Mesenchymal stem cell (in vitro differentiated cells and primary cell): ENCODE results near the gene DTD2.

ENCODE experiments used
- DNase-seq: peaks from one replicate; pipeline ENCODE4 v3.0.0-alpha.2; 2013
- H2AFZ ChIP-seq: one replicate; pipeline ENCODE4 v1.6.1; 2013; ENCODE audit warnings: low read depth, mild to moderate bottlenecking, control low read depth, inconsistent platforms, low read length, moderate library complexity
- H2AK5ac ChIP-seq: 2 replicates; pipeline ENCODE4 v1.6.1; 2013; ENCODE audit warnings: low read length, moderate library complexity, mild to moderate bottlenecking, inconsistent platforms; ENCODE audit not compliant: severe bottlenecking
- H2BK120ac ChIP-seq: one replicate; pipeline ENCODE4 v1.6.1; 2013; ENCODE audit warnings: low read depth, mild to moderate bottlenecking, inconsistent platforms, low read length, moderate library complexity
- H2BK12ac ChIP-seq, 2 experiments: one replicate each; pipeline ENCODE4 v1.6.1; 2013; ENCODE audit warnings: inconsistent platforms in 2 of 2, low read length in 2 of 2, mild to moderate bottlenecking in 2 of 2, moderate library complexity in 2 of 2, control low read depth in 1 of 2
- H2BK15ac ChIP-seq: one replicate; pipeline ENCODE4 v1.6.1; 2013; ENCODE audit warnings: mild to moderate bottlenecking, low read depth, inconsistent platforms; ENCODE audit not compliant: poor library complexity, severe bottlenecking
- H2BK5ac ChIP-seq: 2 replicates; pipeline ENCODE4 v1.6.1; 2013; ENCODE audit warnings: low read depth, mild to moderate bottlenecking, low read length, control low read depth, inconsistent platforms; ENCODE audit not compliant: poor library complexity, severe bottlenecking
- H3K14ac ChIP-seq, 2 experiments: one replicate each; pipeline ENCODE4 v1.6.1; 2013; ENCODE audit warnings: inconsistent platforms in 2 of 2, low read length in 2 of 2, control low read depth in 1 of 2, mild to moderate bottlenecking in 1 of 2, moderate library complexity in 1 of 2
- H3K18ac ChIP-seq, 2 experiments: one replicate each; pipeline ENCODE4 v1.6.1; 2013; ENCODE audit warnings: inconsistent platforms in 2 of 2, low read length in 2 of 2, control low read depth in 1 of 2, low read depth in 1 of 2, mild to moderate bottlenecking in 1 of 2
- H3K23ac ChIP-seq, 2 experiments: one replicate each; pipeline ENCODE4 v1.6.1; 2013; ENCODE audit warnings: inconsistent platforms in 2 of 2, low read length in 2 of 2, mild to moderate bottlenecking in 2 of 2, moderate library complexity in 2 of 2, control low read depth in 1 of 2
- H3K27ac ChIP-seq: 2 replicates; pipeline ENCODE4 v1.5.1; 2013; ENCODE audit warnings: mild to moderate bottlenecking, moderate library complexity, low read length, control low read depth, inconsistent platforms; ENCODE audit not compliant: poor library complexity, severe bottlenecking
- H3K27me3 ChIP-seq, 2 experiments: 2 replicates each; pipeline versions ENCODE4 v1.6.1 to v1.7.0; 2013; ENCODE audit warnings: low read length in 2 of 2, mild to moderate bottlenecking in 2 of 2, moderate library complexity in 2 of 2, control low read depth in 1 of 2, inconsistent platforms in 1 of 2; ENCODE audit not compliant: control insufficient read depth in 1 of 2, insufficient read depth in 1 of 2
- H3K36me3 ChIP-seq, 2 experiments: 2 replicates each; pipeline versions ENCODE4 v1.6.1 to v1.7.0; 2013; ENCODE audit warnings: low read length in 2 of 2, control low read depth in 1 of 2, inconsistent platforms in 1 of 2, low read depth in 1 of 2, mild to moderate bottlenecking in 1 of 2; ENCODE audit not compliant: insufficient read depth in 2 of 2, control insufficient read depth in 1 of 2
- H3K4ac ChIP-seq, 2 experiments: one replicate each; pipeline ENCODE4 v1.6.1; 2013; ENCODE audit warnings: inconsistent platforms in 2 of 2, low read length in 2 of 2, mild to moderate bottlenecking in 2 of 2, moderate library complexity in 2 of 2, control low read depth in 1 of 2, low read depth in 1 of 2
- H3K4me1 ChIP-seq: 2 replicates; pipeline ENCODE4 v1.6.1; 2013; ENCODE audit warnings: low read depth, low read length, control low read depth; ENCODE audit not compliant: control insufficient read depth, insufficient read depth
- H3K4me2 ChIP-seq: 2 replicates; pipeline ENCODE4 v1.6.1; 2013; ENCODE audit warnings: low read length, mild to moderate bottlenecking, inconsistent platforms; ENCODE audit not compliant: poor library complexity, severe bottlenecking
- H3K4me3 ChIP-seq, 2 experiments: 2 replicates each; pipeline versions ENCODE4 v1.5.1 to v1.7.0; 2013; ENCODE audit warnings: low read length in 2 of 2, mild to moderate bottlenecking in 2 of 2, control low read depth in 1 of 2, low read depth in 1 of 2; ENCODE audit not compliant: insufficient read depth in 1 of 2
- H3K79me1 ChIP-seq: replicated peaks from 2 replicates; pipeline ENCODE4 v1.6.1; 2013; ENCODE audit warnings: mild to moderate bottlenecking, control low read depth, low read length, inconsistent platforms; ENCODE audit not compliant: poor library complexity, severe bottlenecking
- H3K9ac ChIP-seq: 2 replicates; pipeline ENCODE4 v1.7.0; 2013; ENCODE audit warnings: mild to moderate bottlenecking, low read length, moderate library complexity
- H3K9me3 ChIP-seq: 2 replicates; pipeline ENCODE4 v1.7.0; 2013; ENCODE audit warnings: mild to moderate bottlenecking, low read length; ENCODE audit not compliant: control insufficient read depth
- H4K8ac ChIP-seq: one replicate; pipeline ENCODE4 v1.6.1; 2013; ENCODE audit warnings: inconsistent platforms, mild to moderate bottlenecking, low read length, moderate library complexity
- H4K91ac ChIP-seq: one replicate; pipeline ENCODE4 v1.6.1; 2013; ENCODE audit warnings: mild to moderate bottlenecking, low read length, inconsistent platforms
- WGBS: methylation state at CpG from one replicate; pipeline ENCODE4 v1.1.7; 2013; ENCODE audit warnings: mixed read lengths; 5-methylcytosine and 5-hydroxymethylcytosine counted together

DTD2 gene

DNA sequence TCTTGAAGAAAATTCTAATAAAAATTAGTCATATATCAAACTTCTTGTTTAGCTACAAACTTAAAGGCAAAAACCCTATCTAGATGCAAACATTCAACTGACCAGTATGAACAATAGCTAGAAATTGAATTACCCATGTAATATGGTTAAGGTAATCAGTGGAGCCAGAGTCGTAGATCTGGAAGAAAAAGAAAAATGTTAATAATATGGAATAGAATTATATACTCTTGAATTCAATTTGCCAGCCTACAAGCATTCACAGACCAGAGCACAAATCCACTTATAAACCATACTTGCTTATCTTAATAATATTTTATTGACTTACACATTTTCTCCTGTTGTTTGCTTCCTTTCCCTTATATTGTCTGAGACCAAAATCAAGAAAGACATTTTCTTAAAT is 29.3 kb downstream of the DTD2 start:
- Histone ChIP-seq H3K4me2 (no peak overlapping the region), H3K18ac (no peak overlapping the region), H3K4ac (no peak overlapping the region), H2BK15ac (no peak overlapping the region), H2AK5ac (no peak overlapping the region), H3K14ac (no peak overlapping the region), H3K4me3 (no peak overlapping the region), H2BK120ac (no peak overlapping the region), H2AFZ (no peak overlapping the region), H4K8ac (no peak overlapping the region), H3K23ac (no peak overlapping the region), H3K36me3 (no peaks in the 10 kb centered on the region), H3K27ac (no peak overlapping the region), H3K9ac (no peak overlapping the region), H2BK12ac (no peak overlapping the region), H4K91ac (no peak overlapping the region), H3K79me1 (no peaks in the 10 kb centered on the region), H3K27me3 (no peaks in the 10 kb centered on the region), H3K9me3 (peaks cover 6% of the 10 kb centered on the region), H2BK5ac (no peak overlapping the region), H3K4me1 (no peaks in the 10 kb centered on the region)
- DNase-seq: no peak
- WGBS: no CpG with 5 or more reads among the region's 1 CpG

GRCh38 chr14:31426663-31427062 is 30.6 kb downstream of the DTD2 start:
- H3K9ac ChIP-seq: no peak overlapping the region
- H2BK120ac ChIP-seq: no peak overlapping the region
- H3K27me3 ChIP-seq: no peaks in the 10 kb centered on the region
- H3K14ac ChIP-seq: no peak overlapping the region
- H4K91ac ChIP-seq: no peak overlapping the region
- H3K79me1 ChIP-seq: no peaks in the 10 kb centered on the region
- no peak overlapping the region for H2BK12ac ChIP-seq
- no peak overlapping the region for H4K8ac ChIP-seq
- no peak overlapping the region for H3K4me2 ChIP-seq
- no peak overlapping the region for H2BK5ac ChIP-seq
- no peak overlapping the region for H3K4ac ChIP-seq
- H3K18ac ChIP-seq: no peak overlapping the region
- H3K4me3 ChIP-seq: no peak overlapping the region
- H3K4me1 ChIP-seq: no peaks in the 10 kb centered on the region
- H2BK15ac ChIP-seq: no peak overlapping the region
- WGBS: 86% methylated on average over 2 of the region's 2 CpGs
- no peak overlapping the region for H2AK5ac ChIP-seq
- no peak overlapping the region for H3K27ac ChIP-seq
- H3K36me3 ChIP-seq: no peaks in the 10 kb centered on the region
- no peak overlapping the region for H3K23ac ChIP-seq
- no peak for DNase-seq
- H3K9me3 ChIP-seq: peaks cover under 1% of the 10 kb centered on the region
- no peak overlapping the region for H2AFZ ChIP-seq

DNA sequence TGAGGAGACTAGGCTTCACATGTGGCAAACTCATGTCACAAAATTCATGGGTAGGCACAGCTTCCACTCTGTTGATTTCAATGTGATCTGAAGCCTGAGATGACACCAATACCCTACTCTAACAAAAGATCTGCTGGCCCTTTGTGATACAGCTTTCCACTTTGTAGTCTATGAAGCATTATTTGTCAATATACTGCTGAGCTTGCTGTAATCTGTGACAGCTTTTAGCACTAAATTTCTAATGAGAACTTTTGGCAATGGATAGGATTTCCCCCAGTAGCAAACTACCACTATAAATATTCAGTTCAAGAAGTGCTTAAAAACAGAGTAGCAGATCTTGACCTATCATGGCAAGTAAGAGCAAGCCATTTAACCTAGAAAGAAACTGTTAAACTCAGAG is 31.4 kb downstream of the DTD2 start:
- Histone ChIP-seq H3K9ac (no peak overlapping the region), H3K27me3 (no peaks in the 10 kb centered on the region), H2BK5ac (no peak overlapping the region), H3K4ac (no peak overlapping the region), H2AFZ (no peak overlapping the region), H3K27ac (no peak overlapping the region), H4K91ac (no peak overlapping the region), H4K8ac (no peak overlapping the region), H3K4me1 (no peaks in the 10 kb centered on the region), H3K23ac (no peak overlapping the region), H2AK5ac (no peak overlapping the region), H2BK15ac (no peak overlapping the region), H3K9me3 (no peaks in the 10 kb centered on the region), H2BK120ac (no peak overlapping the region), H3K79me1 (no peaks in the 10 kb centered on the region), H3K36me3 (no peaks in the 10 kb centered on the region), H3K18ac (no peak overlapping the region), H2BK12ac (no peak overlapping the region), H3K4me3 (no peak overlapping the region), H3K14ac (no peak overlapping the region), H3K4me2 (no peak overlapping the region)
- no peak for DNase-seq

DNA sequence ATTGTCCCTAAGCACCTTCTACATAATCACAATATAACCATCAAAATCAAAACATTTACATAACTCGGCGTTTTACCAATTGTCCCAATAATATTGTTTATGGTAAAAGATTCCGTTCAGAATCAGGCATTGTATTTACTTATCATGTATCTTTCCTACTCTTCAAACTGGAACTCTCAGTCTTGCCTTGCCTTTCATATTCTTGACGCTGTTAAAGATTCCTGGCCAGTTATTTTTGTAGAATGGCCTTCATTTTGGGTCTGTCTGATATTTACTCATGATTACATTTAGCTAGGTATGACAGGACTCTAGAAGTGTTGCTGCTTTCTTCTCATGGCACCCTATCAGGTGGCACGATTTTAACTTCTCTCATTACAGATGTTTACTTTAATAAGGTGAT is 36.1 kb downstream of the DTD2 start:
- H4K8ac ChIP-seq: no peak overlapping the region
- H3K4me1 ChIP-seq: no peaks in the 10 kb centered on the region
- H3K36me3 ChIP-seq: no peaks in the 10 kb centered on the region
- H2BK120ac ChIP-seq: no peak overlapping the region
- no peak overlapping the region for H3K18ac ChIP-seq
- H2BK5ac ChIP-seq: no peak overlapping the region
- peak overlapping the region in 1 of 2 experiments; percentile 100 for H3K4me3 ChIP-seq
- no peak overlapping the region for H3K23ac ChIP-seq
- H3K27me3 ChIP-seq: no peaks in the 10 kb centered on the region
- H2AFZ ChIP-seq: no peak overlapping the region
- H3K4ac ChIP-seq: no peak overlapping the region
- 100% methylated on average over 4 of the region's 5 CpGs for WGBS
- no peak overlapping the region for H3K4me2 ChIP-seq
- no peak overlapping the region for H3K27ac ChIP-seq
- peak overlapping the region; percentile 100 for H3K9ac ChIP-seq
- DNase-seq: no peak
- H3K9me3 ChIP-seq: no peaks in the 10 kb centered on the region
- H3K79me1 ChIP-seq: peaks cover 7% of the 10 kb centered on the region
- no peak overlapping the region for H3K14ac ChIP-seq
- H2AK5ac ChIP-seq: no peak overlapping the region
- H4K91ac ChIP-seq: no peak overlapping the region
- no peak overlapping the region for H2BK15ac ChIP-seq
- H2BK12ac ChIP-seq: no peak overlapping the region
